CD4-positive, alpha-beta T cell treated with Interleukin-21 for 1 hour (primary cell): ENCODE results near the gene TPX2.
A peak's percentile ranks its signal among the peaks of the same experiment; 100 is the strongest.

Experiments used
- DNase-seq: peaks from one replicate; pipeline ENCODE4 v3.0.0-alpha.2; 2020

TPX2 gene, protein sequence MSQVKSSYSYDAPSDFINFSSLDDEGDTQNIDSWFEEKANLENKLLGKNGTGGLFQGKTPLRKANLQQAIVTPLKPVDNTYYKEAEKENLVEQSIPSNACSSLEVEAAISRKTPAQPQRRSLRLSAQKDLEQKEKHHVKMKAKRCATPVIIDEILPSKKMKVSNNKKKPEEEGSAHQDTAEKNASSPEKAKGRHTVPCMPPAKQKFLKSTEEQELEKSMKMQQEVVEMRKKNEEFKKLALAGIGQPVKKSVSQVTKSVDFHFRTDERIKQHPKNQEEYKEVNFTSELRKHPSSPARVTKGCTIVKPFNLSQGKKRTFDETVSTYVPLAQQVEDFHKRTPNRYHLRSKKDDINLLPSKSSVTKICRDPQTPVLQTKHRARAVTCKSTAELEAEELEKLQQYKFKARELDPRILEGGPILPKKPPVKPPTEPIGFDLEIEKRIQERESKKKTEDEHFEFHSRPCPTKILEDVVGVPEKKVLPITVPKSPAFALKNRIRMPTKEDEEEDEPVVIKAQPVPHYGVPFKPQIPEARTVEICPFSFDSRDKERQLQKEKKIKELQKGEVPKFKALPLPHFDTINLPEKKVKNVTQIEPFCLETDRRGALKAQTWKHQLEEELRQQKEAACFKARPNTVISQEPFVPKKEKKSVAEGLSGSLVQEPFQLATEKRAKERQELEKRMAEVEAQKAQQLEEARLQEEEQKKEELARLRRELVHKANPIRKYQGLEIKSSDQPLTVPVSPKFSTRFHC

DNA sequence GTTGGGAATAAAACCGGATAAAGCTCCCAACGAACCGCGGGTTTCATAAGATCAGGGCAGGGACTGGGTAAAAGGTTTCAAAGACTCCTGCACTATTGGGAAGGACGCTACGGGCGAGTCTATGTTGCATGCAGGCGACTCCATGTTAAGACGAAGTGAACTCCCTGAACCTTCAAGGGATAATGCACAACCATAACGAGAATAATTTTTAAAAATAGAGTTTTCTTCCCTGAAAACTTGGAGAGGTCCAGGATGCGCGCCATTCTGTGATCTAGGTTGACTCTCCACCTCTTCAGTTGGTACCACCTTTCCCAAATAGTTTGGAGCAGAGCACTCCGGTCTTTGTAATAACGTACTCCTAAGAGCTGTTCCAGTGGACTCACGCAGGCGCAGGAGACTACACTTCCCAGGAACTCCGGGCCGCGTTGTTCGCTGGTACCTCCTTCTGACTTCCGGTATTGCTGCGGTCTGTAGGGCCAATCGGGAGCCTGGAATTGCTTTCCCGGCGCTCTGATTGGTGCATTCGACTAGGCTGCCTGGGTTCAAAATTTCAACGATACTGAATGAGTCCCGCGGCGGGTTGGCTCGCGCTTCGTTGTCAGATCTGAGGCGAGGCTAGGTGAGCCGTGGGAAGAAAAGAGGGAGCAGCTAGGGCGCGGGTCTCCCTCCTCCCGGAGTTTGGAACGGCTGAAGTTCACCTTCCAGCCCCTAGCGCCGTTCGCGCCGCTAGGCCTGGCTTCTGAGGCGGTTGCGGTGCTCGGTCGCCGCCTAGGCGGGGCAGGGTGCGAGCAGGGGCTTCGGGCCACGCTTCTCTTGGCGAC is at the start of gene TPX2:
TPX2 (plus strand) TSS at position 562 of the 821 bp plus-strand sequence. CDS start 18,187 bp downstream, outside the sequence.
- DNase-seq: peak; percentile 88

DNA sequence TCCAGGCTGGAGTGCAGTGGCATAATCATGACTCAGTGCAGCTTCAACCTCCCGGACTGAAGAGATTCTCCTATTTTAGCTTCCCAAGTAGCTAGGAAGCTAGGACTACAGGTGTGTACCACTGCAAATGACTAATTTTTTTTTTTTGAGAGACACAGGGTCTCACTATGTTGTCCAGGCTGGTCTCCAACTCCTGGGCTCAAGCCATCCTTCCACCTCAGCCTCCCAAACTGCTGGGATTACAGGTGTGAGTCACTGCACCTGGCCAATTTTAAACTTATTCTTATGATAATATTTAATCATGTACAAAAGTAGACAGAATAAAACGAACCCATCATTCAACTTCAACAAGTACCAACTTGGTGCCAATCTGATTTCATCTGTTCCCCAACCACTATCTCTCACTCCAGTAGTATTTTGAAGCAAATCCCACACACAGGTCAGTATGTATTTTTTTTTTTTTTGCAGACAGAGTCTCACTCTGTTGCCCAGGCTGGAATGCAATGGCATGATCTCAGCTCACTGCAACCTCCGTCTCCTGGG is 48.9 kb upstream of the TPX2 start:
- DNase-seq: no peak

DNA sequence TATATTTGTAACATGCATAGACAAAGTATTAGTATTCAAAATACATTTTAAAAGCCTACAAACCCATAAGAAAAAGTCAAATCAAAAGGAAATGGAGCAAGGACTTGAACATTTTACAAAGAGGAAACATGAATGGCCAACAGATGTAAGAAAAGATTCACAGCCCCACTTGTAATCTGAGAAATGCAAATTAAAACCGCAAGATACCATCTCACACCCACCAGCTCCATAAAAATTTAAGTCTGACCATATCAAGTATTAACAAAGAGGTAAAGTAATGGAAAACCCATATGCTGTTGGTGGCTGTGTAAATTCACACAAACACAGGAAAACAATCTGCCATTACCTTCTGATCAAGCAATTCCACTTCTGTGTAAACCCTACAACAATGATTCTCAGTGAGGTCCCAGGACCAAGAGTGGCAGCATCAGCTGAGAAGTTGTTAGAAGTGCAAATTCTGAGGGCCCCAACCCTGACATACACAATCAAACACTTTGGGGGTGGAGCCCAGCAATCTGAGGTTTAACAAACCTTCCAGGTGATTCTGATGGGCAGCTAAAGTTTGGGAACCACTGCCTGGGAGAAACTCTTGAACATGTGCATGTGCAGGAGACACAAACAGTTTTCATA is 47.3 kb upstream of the TPX2 start:
- no peak for DNase-seq

DNA sequence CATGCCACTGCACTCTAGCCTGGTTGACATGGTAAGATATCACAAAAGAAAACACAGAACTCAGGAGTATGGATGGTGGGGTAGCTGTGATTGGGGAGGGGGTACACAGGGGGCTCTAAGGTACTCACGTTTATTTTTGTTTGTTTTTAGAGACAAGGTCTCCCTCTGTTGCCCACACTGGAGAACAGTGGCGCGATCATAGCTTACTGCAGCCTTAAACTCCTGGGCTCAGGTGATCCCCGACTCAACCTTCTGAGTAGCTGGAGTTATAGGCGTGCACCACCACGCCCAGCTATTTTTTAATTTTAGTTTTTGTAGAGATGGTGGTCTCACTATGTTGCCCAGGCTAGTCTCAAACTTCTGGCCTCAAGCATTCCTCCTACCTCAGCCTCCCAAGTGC is 45.7 kb upstream of the TPX2 start:
- no peak for DNase-seq

DNA sequence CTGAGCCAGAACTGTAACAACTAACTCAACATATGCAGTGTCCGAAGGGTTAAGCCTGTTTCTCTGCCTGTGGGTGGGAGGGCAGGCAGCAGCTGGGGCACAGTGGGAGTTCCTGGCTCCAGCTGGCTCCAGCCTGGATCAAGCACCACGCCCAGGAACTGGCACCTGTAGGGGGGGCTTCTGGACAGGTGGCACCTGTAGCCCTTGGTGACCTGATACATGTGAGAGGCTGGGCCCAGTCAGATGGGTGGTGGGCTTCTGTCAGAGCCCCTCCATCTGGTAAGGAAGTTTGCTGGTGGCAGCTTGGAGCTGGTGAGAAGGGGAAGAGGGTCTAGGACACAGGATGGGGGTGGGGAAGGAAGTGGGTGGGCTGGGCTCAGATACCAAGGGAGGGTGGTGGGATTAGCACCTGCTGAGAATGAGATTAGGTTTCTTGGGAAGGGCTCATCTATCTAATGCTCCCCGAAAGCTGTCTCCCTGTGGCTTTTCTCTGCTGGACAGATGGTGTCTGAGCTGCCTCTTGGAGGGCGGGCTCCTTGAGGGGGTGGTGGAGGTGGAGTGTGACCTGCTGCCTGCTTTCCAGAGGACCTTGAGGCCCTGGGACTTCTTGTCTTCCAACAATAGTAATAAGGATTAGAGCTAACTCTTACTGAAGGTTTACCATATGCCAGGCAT is 45.0 kb upstream of the TPX2 start:
- no peak for DNase-seq

DNA sequence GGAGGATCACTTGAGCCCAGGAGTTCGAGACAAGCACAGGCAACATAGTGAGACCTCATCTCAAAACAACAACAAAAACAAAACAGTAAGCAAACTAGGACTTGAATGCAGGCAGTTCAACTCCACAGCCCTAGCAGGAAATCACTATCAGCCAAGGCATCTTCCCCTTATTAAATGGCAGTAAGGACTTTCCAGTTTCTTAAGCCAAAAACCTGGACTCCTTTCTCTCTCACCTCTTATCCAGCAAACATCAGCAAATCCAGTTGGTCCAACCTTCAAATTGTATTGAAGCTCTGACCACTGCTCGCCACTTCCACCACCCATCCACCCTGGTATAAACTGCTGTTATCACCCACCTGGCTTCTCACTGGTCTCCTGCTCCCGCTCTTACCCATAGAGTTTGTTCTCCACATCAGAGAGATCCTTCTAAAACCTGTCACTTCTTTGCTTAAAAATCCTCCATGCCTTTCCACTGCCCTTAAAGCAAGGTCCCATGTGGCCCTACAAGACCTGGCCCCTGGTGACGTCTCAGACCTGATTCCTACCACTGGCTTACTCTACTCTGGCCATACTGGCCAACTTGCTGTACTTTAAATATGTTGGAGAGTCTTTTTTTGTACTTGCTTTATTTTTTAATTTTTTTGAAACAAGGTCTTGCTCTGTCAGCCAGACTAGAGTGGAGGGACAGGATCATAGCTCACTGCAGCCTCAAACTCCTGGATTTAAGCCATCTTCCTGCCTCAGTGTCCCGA is 44.1 kb upstream of the TPX2 start:
- no peak for DNase-seq

DNA sequence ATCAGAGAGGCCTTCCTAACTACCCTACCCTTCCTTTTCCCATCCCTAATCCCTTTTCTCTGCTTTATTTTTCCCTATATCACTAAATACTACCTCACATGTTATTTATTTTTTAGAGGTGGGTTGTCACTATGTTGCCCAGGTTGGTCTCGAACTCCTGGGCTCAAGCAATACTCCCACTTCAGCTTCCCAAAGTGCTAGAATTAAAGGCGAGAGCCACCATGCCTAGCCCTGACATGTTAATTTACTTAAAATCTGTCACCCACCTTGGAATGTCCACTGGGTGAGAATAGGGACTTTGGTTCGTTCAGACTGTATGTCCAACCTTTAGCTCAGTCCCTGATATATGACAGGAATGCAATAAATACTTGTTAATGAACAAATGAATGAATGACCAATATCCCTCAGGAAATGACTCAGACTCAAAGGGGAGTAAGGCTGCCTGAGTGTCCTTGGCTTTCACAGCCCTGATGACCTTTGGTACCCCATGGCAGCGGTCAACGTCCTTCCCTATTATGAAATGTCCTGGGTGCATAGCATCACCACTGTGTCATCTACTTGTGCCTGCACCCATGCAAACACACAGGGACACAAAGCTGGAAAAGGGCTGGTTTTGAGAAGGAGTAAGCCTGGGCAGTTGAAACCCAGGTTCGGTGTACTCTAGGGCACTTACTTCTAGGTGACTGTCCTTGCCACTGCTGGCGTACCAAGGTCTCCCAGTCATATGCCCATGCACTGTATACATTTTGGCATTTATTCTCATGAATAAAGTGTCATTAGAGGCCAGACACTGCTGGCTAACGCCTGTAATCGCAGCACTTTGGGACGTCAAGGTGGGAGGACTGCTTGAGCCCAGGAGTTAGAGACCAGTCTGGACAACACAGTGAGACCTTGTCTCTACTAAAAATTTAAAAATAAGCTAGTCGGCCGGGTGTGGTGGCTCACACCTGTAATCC is 43.0 kb upstream of the TPX2 start:
- DNase-seq: no peak

DNA sequence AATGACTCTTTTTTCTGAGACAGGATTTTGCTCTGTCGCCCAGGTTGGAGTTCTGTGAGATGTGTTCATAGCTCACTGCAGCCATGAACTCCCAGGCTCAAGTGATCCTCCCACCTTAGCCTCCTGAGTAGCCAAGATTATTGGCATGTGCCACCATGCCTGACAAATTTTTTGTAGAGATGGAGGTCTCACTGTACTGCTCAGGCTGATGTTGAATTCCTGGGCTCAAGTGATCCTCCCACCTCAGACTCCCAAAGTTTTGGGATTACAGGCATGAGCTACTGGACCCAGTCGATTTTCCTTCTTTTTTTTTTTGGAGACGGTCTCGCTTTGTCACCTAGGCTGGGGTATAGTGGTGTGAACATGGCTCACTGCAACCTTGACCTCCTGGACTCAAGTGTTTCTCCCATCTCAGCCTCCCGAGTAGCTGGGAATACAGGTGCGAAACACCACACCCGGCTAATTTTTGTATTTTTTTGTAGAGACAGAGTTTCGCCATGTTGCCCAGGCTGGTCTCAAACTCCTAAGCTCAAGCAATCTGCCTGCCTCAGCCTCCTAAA is 40.8 kb upstream of the TPX2 start:
- no peak for DNase-seq

DNA sequence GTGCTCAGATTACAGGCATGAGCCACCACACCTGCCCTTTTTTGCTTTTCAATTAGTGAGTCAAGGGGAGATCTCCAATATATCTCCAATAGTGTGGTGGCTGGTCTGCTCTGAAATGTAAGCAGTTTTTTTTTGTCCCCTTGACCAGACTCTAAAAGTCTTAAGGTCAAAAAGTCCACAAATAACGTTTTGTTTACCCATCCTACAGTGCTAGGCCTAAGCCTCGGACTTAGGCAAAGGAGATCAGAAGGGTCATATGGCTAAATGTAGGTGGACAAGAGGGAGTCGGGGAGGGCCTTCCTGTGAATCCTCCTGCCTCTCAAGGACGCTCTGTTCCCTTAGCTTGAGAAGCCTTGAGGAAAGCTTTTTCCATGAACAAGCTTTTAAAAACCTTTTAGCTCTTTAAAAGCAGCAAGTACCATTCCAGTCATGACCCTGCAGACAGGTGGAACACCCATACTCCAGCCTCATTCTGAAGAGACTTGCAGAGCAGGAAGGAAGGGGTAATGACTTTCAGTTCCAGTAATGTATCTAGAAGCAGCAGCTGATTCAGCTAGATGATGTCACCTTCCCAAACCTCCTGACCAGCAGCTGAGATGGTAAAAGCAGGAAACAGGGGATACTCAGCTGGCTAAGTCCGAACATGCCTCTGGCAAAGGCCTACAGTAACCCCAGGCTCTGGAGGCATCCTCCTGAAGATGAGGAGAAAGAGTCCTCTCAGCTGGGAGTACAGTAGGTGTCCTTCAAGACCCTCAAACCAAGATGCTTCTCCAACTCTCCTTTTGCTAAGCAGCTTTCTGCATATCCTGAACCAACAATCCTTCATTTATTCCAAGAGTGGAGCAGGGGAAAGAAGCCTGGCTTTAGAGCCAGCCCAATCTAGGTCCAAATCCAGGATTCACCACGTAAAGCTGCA is 40.0 kb upstream of the TPX2 start:
- no peak for DNase-seq

DNA sequence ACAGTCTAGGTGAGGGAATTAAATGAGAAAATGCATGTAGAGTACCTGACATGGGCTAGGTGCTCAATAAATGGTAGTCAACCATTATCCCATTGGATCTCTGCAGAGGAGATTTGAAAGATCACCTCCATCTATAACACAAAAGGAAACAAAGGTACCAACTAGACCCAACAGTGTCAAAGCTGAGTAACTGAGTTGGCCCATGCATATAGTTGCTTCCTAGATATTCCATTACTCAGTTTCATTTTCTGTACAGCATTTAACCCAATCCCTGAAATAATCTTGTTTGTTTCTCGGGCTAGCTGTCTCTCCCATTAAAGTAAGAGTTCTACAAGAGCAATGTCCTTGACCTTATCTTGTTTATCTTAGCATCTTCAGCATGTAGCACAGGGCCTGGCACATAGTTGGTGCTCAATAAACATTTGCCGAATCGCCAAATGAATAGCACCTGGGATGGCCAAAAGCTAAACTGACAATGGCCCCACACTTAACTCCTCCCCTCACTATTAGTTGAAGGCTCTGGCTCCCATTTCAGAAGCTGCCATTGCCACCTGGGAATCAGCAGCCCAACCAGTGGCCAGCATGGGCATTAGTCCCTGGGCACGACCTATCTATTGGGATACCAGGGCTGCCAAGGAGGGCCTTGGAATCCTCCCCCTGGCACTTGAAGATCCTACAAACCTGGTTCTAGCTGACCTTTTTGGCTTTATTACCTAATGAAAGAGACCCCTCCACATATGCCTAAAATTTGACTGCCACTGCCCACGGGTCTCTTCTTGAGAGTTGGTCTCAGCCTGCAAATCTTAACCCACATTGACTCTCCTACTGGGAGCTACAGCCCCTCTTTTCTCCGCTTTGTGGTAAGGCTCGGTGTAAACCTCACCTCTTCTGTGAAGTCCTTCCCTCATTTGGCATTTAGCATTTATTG is 39.0 kb upstream of the TPX2 start:
- no peak for DNase-seq

DNA sequence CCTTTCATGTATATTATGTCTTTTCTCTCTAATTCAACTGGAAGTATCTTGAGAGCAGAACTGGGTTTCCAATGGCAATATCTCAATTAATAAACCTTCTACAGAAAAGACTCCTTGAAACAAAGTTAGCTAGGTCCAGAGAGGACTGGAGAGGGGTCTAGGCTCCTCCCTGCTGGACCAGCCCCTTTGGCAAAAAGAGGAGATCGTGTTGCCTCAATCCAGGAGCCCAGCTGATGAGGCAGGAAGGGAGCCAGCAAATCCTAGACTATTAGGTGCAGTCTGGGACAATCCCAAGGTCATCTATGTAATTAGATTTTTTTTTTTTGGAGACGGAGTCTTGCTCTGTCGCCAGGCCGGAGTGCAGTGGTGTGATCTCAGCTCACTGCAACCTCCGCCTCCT is 38.3 kb upstream of the TPX2 start:
- no peak for DNase-seq

DNA sequence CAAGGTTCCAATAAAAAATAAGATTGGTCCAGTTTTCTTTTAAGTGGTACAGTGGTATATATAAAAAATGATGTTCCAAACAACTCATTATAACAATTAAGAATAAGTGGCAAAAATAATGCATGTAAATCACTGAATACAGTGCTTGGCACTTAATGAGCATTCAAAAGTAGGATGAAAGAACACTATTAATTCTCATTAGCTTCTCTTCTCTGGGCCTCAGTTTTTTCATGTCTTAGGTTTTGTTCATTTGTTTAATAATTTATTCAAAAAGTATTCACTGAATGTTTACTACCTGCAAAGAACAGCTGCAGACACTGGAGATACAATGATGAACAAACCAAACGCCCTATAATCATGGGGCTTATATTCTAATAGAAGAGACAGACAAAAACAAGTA is 37.5 kb upstream of the TPX2 start:
- no peak for DNase-seq

DNA sequence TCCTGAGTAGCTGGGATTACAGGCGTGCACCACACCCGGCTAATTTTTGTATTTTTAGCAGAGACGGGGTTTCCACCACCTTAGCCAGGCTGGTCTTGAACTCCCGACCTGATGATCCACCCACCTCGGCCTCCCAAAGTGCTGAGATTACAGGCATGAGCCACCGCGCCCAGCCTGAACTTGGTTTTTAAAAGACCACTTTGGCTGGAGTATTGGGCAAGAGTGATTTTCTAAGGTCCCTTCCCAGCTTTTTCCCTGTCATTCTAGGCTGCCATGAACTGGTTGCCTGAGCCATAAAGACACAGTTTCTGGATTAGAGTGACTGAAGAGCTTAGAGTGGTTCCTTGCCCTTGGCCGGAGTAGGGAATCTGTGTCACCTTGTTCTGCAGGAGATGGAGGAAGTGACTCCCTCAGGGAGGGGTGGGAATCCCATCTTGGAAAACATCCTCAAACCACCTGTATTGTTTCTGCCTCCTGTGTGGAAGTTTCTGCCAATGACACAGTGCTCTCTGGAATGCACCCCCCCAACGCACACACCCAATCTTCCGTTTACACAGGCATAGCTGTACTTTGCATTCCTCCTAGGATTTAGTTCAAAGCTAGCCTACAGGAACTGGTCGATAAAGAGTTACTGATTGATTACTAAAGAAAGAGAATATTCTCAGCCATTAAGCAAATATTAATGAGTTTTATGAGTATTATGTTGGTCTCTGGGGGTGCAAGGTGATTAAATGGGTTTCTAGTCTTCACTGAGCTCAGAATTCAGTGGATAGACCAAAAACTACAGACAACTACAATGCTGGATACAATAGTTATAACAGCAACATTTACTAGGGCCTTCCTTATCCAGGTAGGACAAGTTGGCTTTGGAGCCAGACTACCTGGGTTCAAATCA is 34.6 kb upstream of the TPX2 start:
- DNase-seq: no peak

DNA sequence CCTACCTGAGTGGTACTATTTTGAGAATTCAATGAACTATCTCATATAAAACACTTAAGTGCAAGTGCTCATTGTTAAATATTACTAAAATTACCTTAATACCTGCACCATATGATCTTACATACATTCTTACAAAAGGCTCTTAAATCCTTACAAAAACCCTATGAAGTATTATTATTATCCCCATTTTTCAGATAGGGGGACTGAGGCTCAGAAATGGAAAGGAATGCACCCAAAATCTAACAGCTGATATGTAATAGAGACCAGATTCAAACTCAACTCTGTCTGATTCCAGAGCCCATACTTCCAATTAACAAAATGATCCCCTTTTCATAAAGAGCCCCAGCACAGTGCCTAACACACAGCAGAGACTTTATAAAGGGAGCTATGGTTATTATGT is 33.9 kb upstream of the TPX2 start:
- no peak for DNase-seq

DNA sequence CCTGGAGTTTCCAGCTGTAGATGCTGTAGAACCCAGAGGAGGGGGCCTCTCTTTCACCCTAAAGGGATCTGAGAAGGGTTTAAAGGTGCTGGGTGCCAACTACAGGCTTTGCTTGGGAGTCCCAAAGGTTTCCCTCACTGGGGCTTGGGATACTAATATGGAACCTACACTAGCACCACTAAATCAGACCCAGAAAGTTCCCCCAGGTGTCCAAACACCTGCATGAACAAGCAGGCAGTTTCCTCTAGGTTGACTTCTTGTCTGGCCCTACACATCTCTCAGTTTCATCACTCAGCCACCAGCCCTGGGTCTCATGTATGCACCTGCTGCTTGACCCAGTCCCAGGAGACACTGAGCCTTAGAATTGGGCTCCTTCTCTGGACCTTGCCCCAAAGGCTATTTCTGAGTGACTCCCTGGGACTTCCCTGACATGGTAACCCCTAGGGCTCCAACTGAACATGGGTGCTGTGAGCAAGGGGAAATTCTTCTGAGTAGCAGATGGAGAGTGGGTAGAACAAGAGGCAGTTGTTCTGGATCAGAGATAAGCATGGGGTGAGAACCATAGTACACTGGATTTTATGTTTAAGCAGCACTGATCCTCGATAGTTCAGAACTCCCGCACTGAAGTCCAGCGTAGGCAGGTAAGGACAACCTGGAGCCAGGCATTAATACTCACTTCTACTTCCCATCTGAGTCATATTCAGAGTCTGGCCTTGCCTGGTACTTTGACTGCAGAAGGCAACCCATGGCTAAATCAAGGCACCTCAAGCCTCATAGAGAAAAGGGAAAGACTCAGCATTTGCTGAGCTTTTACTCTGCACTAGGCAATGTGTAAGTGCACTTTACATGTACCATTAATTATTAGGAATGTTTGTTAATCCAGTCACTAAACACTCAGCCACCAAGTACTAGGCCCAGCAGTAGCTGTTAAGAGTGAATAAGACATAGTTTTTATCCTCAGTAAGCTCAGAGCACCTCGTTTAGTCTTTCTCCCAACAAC is 33.2 kb upstream of the TPX2 start:
- DNase-seq: no peak
